GM10266 (cell line): ENCODE data around the gene STK32A.

Source experiments
- DNase-seq: peaks from one replicate; pipeline ENCODE4 v3.0.0; 2012; ENCODE audit errors: extremely low spot score
- TF ChIP-seq, protein P1 (sequence below): IDR thresholded peaks from 2 replicates; pipeline ENCODE4 v1.5.1; 2012; ENCODE audit warnings: mild to moderate bottlenecking, low read depth; ENCODE audit not compliant: control insufficient read depth, insufficient read depth; ENCODE audit errors: missing control alignments

Gene STK32A

DNA sequence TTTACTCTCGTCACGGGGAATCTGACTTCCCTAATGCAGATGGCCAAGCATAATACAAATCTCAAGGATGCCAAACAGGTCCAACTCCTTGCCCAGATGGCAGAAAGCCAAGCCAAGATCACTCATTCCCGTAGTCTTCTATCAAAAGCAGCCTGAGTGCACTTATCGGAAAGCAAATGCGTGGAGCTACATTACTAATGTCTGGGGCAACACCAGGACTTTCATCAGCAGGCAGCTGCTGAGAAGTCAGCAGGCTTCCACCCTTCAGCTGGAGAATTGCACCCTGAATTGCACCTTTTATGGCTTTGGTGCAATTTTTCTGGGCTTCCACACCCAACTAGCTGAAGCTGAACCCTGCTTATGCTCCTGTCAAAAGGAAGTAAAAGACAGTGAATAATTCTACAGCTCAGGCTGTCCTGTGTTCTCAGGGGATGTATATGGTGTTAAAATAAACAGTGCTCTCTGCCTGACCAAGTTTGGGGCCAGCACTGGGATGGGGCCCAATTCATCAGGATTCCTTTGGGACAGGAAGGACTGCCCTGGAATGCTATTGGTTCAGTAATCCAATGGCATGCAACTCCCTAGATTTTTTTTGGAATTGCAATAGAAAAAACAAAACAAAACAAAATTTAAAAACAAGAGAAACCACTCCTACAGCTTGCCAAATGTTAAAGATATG, 182.4 kb downstream of the STK32A start:
- TF ChIP-seq, protein P1, sequence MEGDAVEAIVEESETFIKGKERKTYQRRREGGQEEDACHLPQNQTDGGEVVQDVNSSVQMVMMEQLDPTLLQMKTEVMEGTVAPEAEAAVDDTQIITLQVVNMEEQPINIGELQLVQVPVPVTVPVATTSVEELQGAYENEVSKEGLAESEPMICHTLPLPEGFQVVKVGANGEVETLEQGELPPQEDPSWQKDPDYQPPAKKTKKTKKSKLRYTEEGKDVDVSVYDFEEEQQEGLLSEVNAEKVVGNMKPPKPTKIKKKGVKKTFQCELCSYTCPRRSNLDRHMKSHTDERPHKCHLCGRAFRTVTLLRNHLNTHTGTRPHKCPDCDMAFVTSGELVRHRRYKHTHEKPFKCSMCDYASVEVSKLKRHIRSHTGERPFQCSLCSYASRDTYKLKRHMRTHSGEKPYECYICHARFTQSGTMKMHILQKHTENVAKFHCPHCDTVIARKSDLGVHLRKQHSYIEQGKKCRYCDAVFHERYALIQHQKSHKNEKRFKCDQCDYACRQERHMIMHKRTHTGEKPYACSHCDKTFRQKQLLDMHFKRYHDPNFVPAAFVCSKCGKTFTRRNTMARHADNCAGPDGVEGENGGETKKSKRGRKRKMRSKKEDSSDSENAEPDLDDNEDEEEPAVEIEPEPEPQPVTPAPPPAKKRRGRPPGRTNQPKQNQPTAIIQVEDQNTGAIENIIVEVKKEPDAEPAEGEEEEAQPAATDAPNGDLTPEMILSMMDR: no peak
- DNase-seq: no peak

DNA sequence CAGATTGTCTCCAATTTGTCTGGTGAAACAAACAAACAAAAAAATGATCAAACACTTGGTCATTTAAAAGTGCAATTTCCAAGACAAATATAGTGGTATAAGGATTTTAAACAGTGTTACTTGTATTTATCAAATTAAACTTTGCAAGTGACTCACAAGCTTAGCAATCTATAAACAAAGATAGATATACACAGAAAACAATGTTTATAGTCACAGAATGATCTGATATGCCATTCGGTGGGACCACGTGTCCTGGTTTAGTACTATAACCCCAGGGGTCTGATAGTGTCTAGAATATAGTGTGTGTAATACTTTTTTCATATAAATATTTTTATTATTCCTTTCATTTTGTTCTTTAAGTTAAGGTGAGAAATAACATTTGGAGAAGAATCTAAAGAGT, 183.8 kb downstream of the STK32A start:
- DNase-seq: no peak
- TF ChIP-seq, protein P1: no peak

DNA sequence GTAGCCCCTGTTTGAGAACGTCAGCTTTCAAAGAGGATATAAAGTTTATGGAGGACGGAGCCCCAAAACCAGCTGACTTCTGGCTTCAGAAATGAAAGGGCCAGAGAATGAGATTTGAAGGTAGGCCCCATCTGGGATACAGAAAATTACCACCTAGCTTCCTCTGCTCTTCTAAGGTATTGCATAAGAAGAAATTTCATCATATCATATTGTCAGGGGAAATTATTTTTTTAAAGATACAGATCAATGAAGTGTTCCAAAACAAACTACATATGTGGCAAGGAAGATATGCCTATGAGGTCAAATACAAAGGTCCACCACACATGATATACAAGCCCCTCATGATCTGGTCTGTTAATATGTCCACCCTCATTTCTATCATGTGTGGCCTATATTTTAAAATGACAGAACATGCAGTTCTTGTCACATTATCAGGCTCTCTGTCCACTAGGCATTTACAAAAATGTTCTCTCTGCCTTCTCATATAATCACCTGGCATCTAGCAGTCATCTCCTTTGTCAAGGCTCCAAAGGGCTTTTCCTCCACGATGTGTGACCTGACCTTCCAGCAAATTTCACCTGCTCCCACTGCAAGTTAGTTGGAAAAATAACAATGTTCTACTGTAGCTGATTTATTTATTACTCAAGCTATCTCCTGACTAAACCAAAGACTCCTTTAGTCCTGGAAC, 192.0 kb downstream of the STK32A start:
- no peak for DNase-seq
- TF ChIP-seq, protein P1: no peak

DNA sequence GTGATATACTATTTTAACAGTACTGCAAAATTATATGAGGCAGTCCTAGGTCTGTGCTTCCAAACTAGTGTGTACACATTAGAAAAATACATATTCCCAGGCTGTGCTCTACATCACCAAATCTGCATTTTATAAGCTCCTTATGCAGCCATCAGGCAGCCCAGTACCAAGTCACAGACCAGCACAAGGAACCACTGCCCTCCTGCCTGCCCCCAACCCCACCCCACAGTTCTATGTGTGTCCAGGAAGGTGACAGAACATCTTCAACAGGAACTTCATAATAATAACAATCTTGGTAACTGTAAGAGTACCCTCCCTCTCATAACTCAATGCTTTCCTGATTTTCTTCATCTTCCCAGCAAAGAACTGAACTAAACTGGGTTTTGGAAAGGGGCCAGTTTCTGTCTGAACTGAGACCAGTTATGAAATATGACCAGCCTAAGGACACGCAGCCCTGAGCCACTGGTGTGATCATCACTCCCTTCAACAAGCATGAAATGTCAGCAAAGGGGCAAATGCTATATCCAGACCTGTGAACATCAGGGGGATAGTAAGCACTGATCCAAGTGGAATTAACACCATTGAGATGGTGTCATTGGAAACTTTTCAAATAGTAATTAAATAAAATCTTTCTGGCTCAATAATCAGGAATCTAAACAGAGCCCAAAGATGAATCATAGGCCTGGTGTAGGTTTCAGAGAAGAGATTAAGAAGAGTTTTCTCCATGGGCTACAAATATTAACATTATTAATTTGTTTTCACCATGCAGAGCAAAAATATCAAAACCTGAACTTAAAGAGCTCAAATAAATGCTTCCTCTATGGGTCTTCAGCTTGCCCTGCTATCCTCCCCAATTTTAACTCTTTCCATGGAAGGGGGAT, 192.9 kb downstream of the STK32A start:
- DNase-seq: no peak
- TF ChIP-seq, protein P1: no peak

DNA sequence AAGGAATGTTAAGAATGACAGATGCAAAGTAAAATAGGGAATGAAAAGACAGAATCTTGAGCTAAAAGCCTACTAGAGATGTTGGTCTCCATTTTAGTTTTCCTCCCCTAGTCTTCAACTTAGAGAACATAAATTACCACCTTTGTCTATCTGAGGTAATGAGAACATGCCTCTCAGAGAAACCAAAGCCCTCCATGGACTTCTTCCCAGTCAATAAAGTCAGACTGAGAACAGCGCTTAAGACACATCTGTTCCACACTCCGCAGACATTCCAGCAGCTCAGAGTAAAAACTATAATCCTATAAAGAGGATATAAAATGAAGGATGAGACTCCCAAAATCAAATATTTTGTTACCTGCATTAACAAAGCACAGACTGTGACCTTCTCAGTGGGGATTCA, 195.8 kb downstream of the STK32A start:
- TF ChIP-seq, protein P1: no peak
- DNase-seq: no peak

DNA sequence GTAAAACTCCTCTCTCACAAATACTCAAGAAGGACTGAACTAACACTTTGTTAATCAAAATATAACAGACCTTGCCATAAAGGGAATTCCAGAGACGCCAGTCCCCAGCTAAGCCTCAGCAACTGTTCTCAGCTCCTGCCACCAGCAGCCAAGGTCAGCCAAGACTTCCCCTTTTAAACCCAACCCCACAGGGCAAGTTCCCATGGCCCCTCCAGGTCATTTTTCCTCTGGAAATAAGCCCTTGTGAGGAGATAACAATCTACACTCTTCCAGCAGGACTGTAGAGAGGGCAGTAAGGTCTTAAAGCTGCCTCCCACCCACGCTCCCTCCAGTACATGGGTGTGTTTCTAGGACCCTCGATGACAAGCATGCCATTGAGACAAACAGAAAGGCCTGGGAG, 196.8 kb downstream of the STK32A start:
- no peak for DNase-seq
- TF ChIP-seq, protein P1: no peak

DNA sequence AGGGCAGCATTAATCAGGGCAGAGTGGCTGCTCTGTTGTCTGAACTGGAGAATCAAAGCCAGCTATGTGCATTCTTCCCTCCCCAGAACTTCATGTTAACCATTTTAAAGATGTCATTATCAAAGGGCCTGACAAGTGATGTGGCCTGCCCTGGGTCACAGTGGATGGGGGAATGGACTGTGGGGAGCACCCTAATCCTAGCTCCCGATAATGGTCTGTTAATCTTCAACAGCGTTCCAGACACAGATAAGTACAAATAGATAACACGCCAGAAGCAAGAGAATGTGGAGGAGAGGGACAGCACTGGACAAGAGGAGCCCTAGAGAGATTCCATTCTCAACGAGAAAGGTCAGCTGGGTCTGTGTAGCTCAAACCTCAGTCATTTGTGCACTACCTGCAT, 197.5 kb downstream of the STK32A start:
- TF ChIP-seq, protein P1: no peak
- DNase-seq: no peak
